K562 treated with DMSO at 1 percent for 48 hours (cell line): ENCODE data around the gene DCLRE1C. TPM values are rescaled to one million over a fixed set of nuclear protein-coding genes. Genes with fewer than 3 reads are reported as not detected.

Experiments
- total RNA-seq: library from RNA; unstranded; fragments of 300-600 nt; gene quantifications from 2 replicates; pipeline ENCODE4 v1.2.3, GENCODE V29; 2022; ENCODE audit warnings: low replicate concordance; ENCODE audit errors: extremely low read depth

The DCLRE1C gene
- total RNA-seq: not detected in 2 replicates

DNA sequence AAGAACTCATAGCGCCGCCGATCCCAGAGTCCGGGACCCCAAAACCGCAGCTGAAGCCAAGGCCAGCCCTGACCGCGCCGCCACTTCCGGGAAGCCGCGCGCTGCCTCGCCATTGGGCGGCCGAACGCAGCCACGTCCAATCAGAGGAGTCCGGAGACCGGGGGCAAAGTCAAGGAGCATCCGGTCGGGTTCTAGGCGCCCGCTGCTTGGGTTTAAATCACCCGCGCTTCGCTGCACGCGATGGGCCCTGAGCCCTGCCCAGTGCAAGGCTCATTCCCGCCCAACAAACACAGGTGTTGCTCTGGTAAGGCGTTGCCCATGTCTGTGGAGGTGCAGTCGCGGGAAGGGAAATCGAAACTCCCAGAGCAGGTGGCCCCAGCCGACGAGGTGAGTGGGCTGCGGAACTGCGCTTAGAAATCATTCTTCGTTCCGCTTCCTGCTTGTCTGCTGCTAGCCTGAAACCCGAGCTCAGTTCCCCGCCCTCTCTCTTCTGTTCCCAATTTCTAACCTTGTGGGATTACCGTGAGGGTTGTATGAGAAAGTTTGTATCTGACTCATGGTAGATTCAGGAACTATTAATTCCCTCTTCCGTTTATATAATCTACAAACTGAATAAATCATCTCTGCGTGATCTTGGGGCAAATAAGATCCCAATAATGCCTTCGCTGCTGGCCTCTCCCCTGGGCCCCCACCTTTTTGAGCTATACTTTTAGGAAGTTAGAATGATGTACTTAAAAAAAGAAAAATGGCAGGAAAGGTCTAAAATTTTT, at the start of gene DCLRE1C:
DCLRE1C (minus strand) TSS at position 96 of the 770 bp plus-strand sequence; CDS start at position 10, 86 bp downstream.

GRCh38 chr10:14959221-14960057, 5.5 kb upstream of the DCLRE1C start, which contains the start of gene MEIG1:
Gene MEIG1, plus strand, starts transcription at chr10:14959388. Its CDS starts 7,081 bp downstream, at chr10:14966469.

GRCh38 chr10:14878266-14879123, 75.4 kb downstream of the DCLRE1C start, which contains the start of gene SUV39H2:
Gene SUV39H2, plus strand, starts transcription at chr10:14878866. Its CDS starts 23 bp downstream, at chr10:14878889.

Other genes with a start within 250 kb of the DCLRE1C start
- not detected in 2 replicates for gene FAM107B, start 179.2 kb downstream of the DCLRE1C start, total RNA-seq
- not detected in 2 replicates for gene CDNF, start 116.1 kb downstream of the DCLRE1C start, total RNA-seq
- not detected in 2 replicates for gene HSPA14, start 115.8 kb downstream of the DCLRE1C start, total RNA-seq
- gene MSANTD7, start 115.8 kb downstream of the DCLRE1C start, total RNA-seq: not detected in 2 replicates
- gene SUV39H2, start 75.2 kb downstream of the DCLRE1C start, total RNA-seq: not detected in 2 replicates
- not detected in 2 replicates for gene MEIG1, start 5.3 kb upstream of the DCLRE1C start, total RNA-seq
- gene OLAH, start 89.8 kb upstream of the DCLRE1C start, total RNA-seq: not detected in 2 replicates
- gene ACBD7, start 134.7 kb upstream of the DCLRE1C start, total RNA-seq: not detected in 2 replicates
- not detected in 2 replicates for gene RPP38, start 143.3 kb upstream of the DCLRE1C start, total RNA-seq
- gene NMT2, start 214.6 kb upstream of the DCLRE1C start, total RNA-seq: not detected in 2 replicates